Measurements from ENCODE around the gene PRSS36. TPM values are rescaled to one million over a fixed set of nuclear protein-coding genes. Genes with fewer than 3 reads are reported as not detected.

PRSS36 gene
- polyA plus RNA-seq (2012; ENCODE audit: insufficient read length, low read depth): not detected

GRCh38 chr16:31149894-31150890 is at the start of gene PRSS36:
Gene PRSS36, minus strand, starts transcription at chr16:31150066. Its CDS starts 31 bp downstream, at chr16:31150035.
- no peak for TF ChIP-seq SIN3A (IDR thresholded peaks at IDR 0.05; ENCODE audit: borderline replicate concordance, insufficient read depth, low read length)
- TF ChIP-seq REST (IDR thresholded peaks at IDR 0.05; ENCODE audit: insufficient read depth in 1 of 2, low read depth in 2 of 2, low read length in 2 of 2): no peak
- TF ChIP-seq POLR2AphosphoS5 (IDR thresholded peaks at IDR 0.05; ENCODE audit: low read depth, low read length): no peak
- no peak for TF ChIP-seq TAF1 (IDR thresholded peaks at IDR 0.05; ENCODE audit: borderline replicate concordance, insufficient read depth, low read length)
- no peak for TF ChIP-seq FOXP2 (optimal IDR thresholded peaks at IDR 0.05; ENCODE audit: borderline replicate concordance, extremely low read depth, extremely low read length, insufficient read depth)

GRCh38 chr16:31199430-31200041 is 49.7 kb upstream of the PRSS36 start:
- TF ChIP-seq REST (IDR thresholded peaks at IDR 0.05; ENCODE audit: insufficient read depth in 1 of 2, low read depth in 2 of 2, low read length in 2 of 2) (no peak), SIN3A (IDR thresholded peaks at IDR 0.05; ENCODE audit: borderline replicate concordance, insufficient read depth, low read length) (no peak), FOXP2 (optimal IDR thresholded peaks at IDR 0.05; ENCODE audit: borderline replicate concordance, extremely low read depth, extremely low read length, insufficient read depth) (no peak), POLR2AphosphoS5 (IDR thresholded peaks at IDR 0.05; ENCODE audit: low read depth, low read length) (0 out of 2 replicates have a peak, but pooled peaks have one; percentile 27)

GRCh38 chr16:31198207-31198882 is 48.5 kb upstream of the PRSS36 start:
- TF ChIP-seq TAF1 (IDR thresholded peaks at IDR 0.05; ENCODE audit: borderline replicate concordance, insufficient read depth, low read length) (no peak), FOXP2 (optimal IDR thresholded peaks at IDR 0.05; ENCODE audit: borderline replicate concordance, extremely low read depth, extremely low read length, insufficient read depth) (no peak), SIN3A (IDR thresholded peaks at IDR 0.05; ENCODE audit: borderline replicate concordance, insufficient read depth, low read length) (no peak), REST (IDR thresholded peaks at IDR 0.05; ENCODE audit: insufficient read depth in 1 of 2, low read depth in 2 of 2, low read length in 2 of 2) (no peak), POLR2AphosphoS5 (IDR thresholded peaks at IDR 0.05; ENCODE audit: low read depth, low read length) (no peak)

GRCh38 chr16:31196324-31197088 is 46.6 kb upstream of the PRSS36 start:
- TF ChIP-seq REST (IDR thresholded peaks at IDR 0.05; ENCODE audit: insufficient read depth in 1 of 2, low read depth in 2 of 2, low read length in 2 of 2) (0 out of 4 replicates have a peak, but pooled peaks of 1 of the 2 experiments have one; percentile 29), POLR2AphosphoS5 (IDR thresholded peaks at IDR 0.05; ENCODE audit: low read depth, low read length) (peak; percentile 68), SIN3A (IDR thresholded peaks at IDR 0.05; ENCODE audit: borderline replicate concordance, insufficient read depth, low read length) (no peak)

All from PFSK-1 (cell line).